H9 (cell line): ENCODE data around the gene ZNF583. TPM values are rescaled to one million over a fixed set of nuclear protein-coding genes. Genes with fewer than 3 reads are reported as not detected.
A peak's percentile ranks its signal among the peaks of the same experiment; 100 is the strongest.

Experiments used
- DNase-seq: peaks from one replicate; pipeline ENCODE4 v3.0.0-alpha.2; 2017
- H2AFZ ChIP-seq: one replicate; pipeline ENCODE4 v1.6.1; 2013; ENCODE audit warnings: mild to moderate bottlenecking, low read length, control low read depth, moderate library complexity
- H2AK5ac ChIP-seq: 2 replicates; pipeline ENCODE4 v1.6.1; 2013; ENCODE audit warnings: low read length, control low read depth, mixed read lengths; ENCODE audit not compliant: insufficient read length
- H2BK120ac ChIP-seq: one replicate; pipeline ENCODE4 v1.6.1; 2013; ENCODE audit warnings: low read depth, mild to moderate bottlenecking, low read length, control low read depth, inconsistent platforms; ENCODE audit not compliant: poor library complexity, severe bottlenecking
- H2BK12ac ChIP-seq: 2 replicates; pipeline ENCODE4 v1.6.1; 2013; ENCODE audit warnings: low read length, control low read depth, mixed read lengths, low read depth; ENCODE audit not compliant: insufficient read length
- H2BK15ac ChIP-seq: 2 replicates; pipeline ENCODE4 v1.6.1; 2013; ENCODE audit warnings: low read depth, low read length, control low read depth
- H2BK20ac ChIP-seq: one replicate; pipeline ENCODE4 v1.6.1; 2013; ENCODE audit warnings: low read depth, mild to moderate bottlenecking, low read length, control low read depth, inconsistent platforms; ENCODE audit not compliant: poor library complexity, severe bottlenecking
- H2BK5ac ChIP-seq: 2 replicates; pipeline ENCODE4 v1.6.1; 2013; ENCODE audit warnings: low read length, control low read depth, mixed read lengths; ENCODE audit not compliant: insufficient read length
- H3K14ac ChIP-seq: 2 replicates; pipeline ENCODE4 v1.6.1; 2013; ENCODE audit warnings: low read length, control low read depth; ENCODE audit not compliant: insufficient read depth
- H3K18ac ChIP-seq: 2 replicates; pipeline ENCODE4 v1.6.1; 2013; ENCODE audit warnings: low read depth, mild to moderate bottlenecking, mixed read lengths, low read length, control low read depth; ENCODE audit not compliant: insufficient read length
- H3K23ac ChIP-seq: 2 replicates; pipeline ENCODE4 v1.6.1; 2013; ENCODE audit warnings: low read length, control low read depth, mixed read lengths, low read depth; ENCODE audit not compliant: insufficient read length
- H3K23me2 ChIP-seq: 2 replicates; pipeline ENCODE4 v1.6.1; 2013; ENCODE audit warnings: low read depth, mild to moderate bottlenecking, mixed read lengths, low read length, control low read depth; ENCODE audit not compliant: insufficient read length, poor library complexity, severe bottlenecking
- H3K27ac ChIP-seq: 2 replicates; pipeline ENCODE4 v1.5.1; 2013; ENCODE audit warnings: low read length, control low read depth, mixed read lengths, low read depth; ENCODE audit not compliant: insufficient read length
- H3K27me3 ChIP-seq: 2 replicates; pipeline ENCODE4 v1.6.1; 2013; ENCODE audit warnings: low read length, control low read depth, inconsistent platforms; ENCODE audit not compliant: insufficient read depth
- H3K4ac ChIP-seq: 2 replicates; pipeline ENCODE4 v1.6.1; 2013; ENCODE audit warnings: low read depth, mild to moderate bottlenecking, control low read depth, inconsistent platforms, low read length, moderate library complexity
- H3K4me1 ChIP-seq: 2 replicates; pipeline ENCODE4 v1.6.1; 2013; ENCODE audit warnings: low read length, control low read depth, inconsistent platforms; ENCODE audit not compliant: insufficient read depth
- H3K4me2 ChIP-seq: 2 replicates; pipeline ENCODE4 v1.6.1; 2013; ENCODE audit warnings: low read length, control low read depth, mixed read lengths; ENCODE audit not compliant: insufficient read length, insufficient read depth
- H3K56ac ChIP-seq: 2 replicates; pipeline ENCODE4 v1.6.1; 2013; ENCODE audit warnings: low read depth, mild to moderate bottlenecking, mixed read lengths, low read length, control low read depth; ENCODE audit not compliant: insufficient read length
- H3K79me1 ChIP-seq: 2 replicates; pipeline ENCODE4 v1.6.1; 2013; ENCODE audit warnings: low read depth, mild to moderate bottlenecking, moderate library complexity, low read length, control low read depth, inconsistent platforms; ENCODE audit not compliant: insufficient read depth, poor library complexity, severe bottlenecking
- H3K79me2 ChIP-seq: 2 replicates; pipeline ENCODE4 v1.6.1; 2013; ENCODE audit warnings: low read length, control low read depth, inconsistent platforms; ENCODE audit not compliant: insufficient read depth
- H3K9ac ChIP-seq: 2 replicates; pipeline ENCODE4 v1.6.1; 2013; ENCODE audit warnings: low read length, control low read depth, mixed read lengths; ENCODE audit not compliant: insufficient read length; ENCODE audit errors: extremely low read depth
- H3K9me3 ChIP-seq: one replicate; pipeline ENCODE4 v1.6.1; 2013; ENCODE audit warnings: low read depth, low read length, inconsistent platforms; ENCODE audit not compliant: control insufficient read depth
- H3T11ph ChIP-seq: one replicate; pipeline ENCODE4 v1.6.1; 2013; ENCODE audit warnings: mild to moderate bottlenecking, low read length, control low read depth, inconsistent platforms
- H4K20me1 ChIP-seq: one replicate; pipeline ENCODE4 v1.6.1; 2013; ENCODE audit not compliant: control insufficient read depth, insufficient read length, insufficient read depth
- H4K5ac ChIP-seq: 2 replicates; pipeline ENCODE4 v1.6.1; 2013; ENCODE audit warnings: low read depth, mild to moderate bottlenecking, mixed read lengths, low read length, control low read depth; ENCODE audit not compliant: insufficient read length
- H4K8ac ChIP-seq: replicated peaks from 2 replicates; pipeline ENCODE4 v1.6.1; 2013; ENCODE audit warnings: low read length, control low read depth, mixed read lengths, low read depth; ENCODE audit not compliant: insufficient read length
- H4K91ac ChIP-seq: 2 replicates; pipeline ENCODE4 v1.6.1; 2013; ENCODE audit warnings: low read depth, mild to moderate bottlenecking, moderate library complexity, mixed read lengths, low read length, control low read depth; ENCODE audit not compliant: insufficient read length
- H3K27ac Mint-ChIP-seq, 3 experiments: 2 replicates in 2 of 3; 3 replicates in 1 of 3; pipeline ENCODE4 v1.8.0; 2020 to 2021; ENCODE audit warnings: mixed read lengths in 3 of 3, mild to moderate bottlenecking in 1 of 3, moderate library complexity in 1 of 3
- H3K27me3 Mint-ChIP-seq: 2 replicates; pipeline ENCODE4 v1.8.0; 2021; ENCODE audit warnings: low read depth, mild to moderate bottlenecking, moderate library complexity, mixed read lengths
- H3K36me3 Mint-ChIP-seq, 3 experiments: 2 replicates in 2 of 3; 3 replicates in 1 of 3; pipeline ENCODE4 v1.8.0; 2020 to 2021; ENCODE audit warnings: low read depth in 3 of 3, mixed read lengths in 3 of 3; ENCODE audit not compliant: insufficient read depth in 1 of 3
- H3K4me1 Mint-ChIP-seq, 2 experiments: 2 replicates each; pipeline ENCODE4 v1.8.0; 2020; ENCODE audit warnings: mixed read lengths in 2 of 2
- H3K4me3 Mint-ChIP-seq, 2 experiments: 2 replicates in 1 of 2; 3 replicates in 1 of 2; pipeline ENCODE4 v1.8.0; 2020 to 2021; ENCODE audit warnings: mild to moderate bottlenecking in 2 of 2, mixed read lengths in 2 of 2, moderate library complexity in 1 of 2
- H3K9me3 Mint-ChIP-seq, 2 experiments: 2 replicates in 1 of 2; 3 replicates in 1 of 2; pipeline ENCODE4 v1.8.0; 2020; ENCODE audit warnings: mild to moderate bottlenecking in 2 of 2, mixed read lengths in 2 of 2, moderate library complexity in 1 of 2
- CTCF ChIP-seq: fragments of 200-600 bp; sonication (generic); conservative IDR thresholded peaks from 3 replicates; pipeline ENCODE4 v1.8.0; 2021; ENCODE audit warnings: antibody characterized with exemption, mild to moderate bottlenecking
- WGBS: extraction: QIAGEN DNeasy Blood & Tissue Kit; methylation state at CpG from one replicate; pipeline ENCODE4 v1.1.7; 2013; ENCODE audit warnings: missing lambda C conversion rate, low lambda C conversion rate, mixed read lengths; ENCODE audit not compliant: insufficient read length; ENCODE audit errors: extremely low coverage; 5-methylcytosine and 5-hydroxymethylcytosine counted together
- total RNA-seq: library from RNA; stranded (reverse); gene quantifications from 2 replicates; pipeline ENCODE4 v1.2.1, GENCODE V29; 2021

ZNF583 gene
- total RNA-seq, 1 experiment from 2014 or later = 3.3 TPM

GRCh38 chr19:56476093-56476492 is 72.0 kb downstream of the ZNF583 start:
- DNase-seq = no peak
- H2BK12ac ChIP-seq = no peak overlapping the region
- H4K91ac ChIP-seq = no peak overlapping the region
- H3K27me3 ChIP-seq = no peaks in the 10 kb centered on the region
- peak overlapping the region; percentile 68 for H3K4me2 ChIP-seq
- no peaks in the 10 kb centered on the region for H3K4me1 ChIP-seq
- H3T11ph ChIP-seq = no peak overlapping the region
- H3K14ac ChIP-seq = no peak overlapping the region
- H2BK15ac ChIP-seq = no peak overlapping the region
- H3K79me1 ChIP-seq = no peaks in the 10 kb centered on the region
- no peaks in the 10 kb centered on the region; the same call in 1 of the 2 replicates for H3K27me3 Mint-ChIP-seq
- no peak overlapping the region for H2AFZ ChIP-seq
- no peak overlapping the region for H3K56ac ChIP-seq
- H2AK5ac ChIP-seq = no peak overlapping the region
- H3K9me3 ChIP-seq = peaks cover 30% of the 10 kb centered on the region
- no peak overlapping the region for H3K18ac ChIP-seq
- H3K23me2 ChIP-seq = no peaks in the 10 kb centered on the region
- no peak overlapping the region for H3K27ac Mint-ChIP-seq
- WGBS = no CpG with 5 or more reads among the region's 10 CpGs
- no peak overlapping the region for H3K23ac ChIP-seq
- H3K79me2 ChIP-seq = peaks cover 8% of the 10 kb centered on the region; the same call in 1 of the 2 replicates
- no peaks in the 10 kb centered on the region for H3K4me1 Mint-ChIP-seq
- H2BK120ac ChIP-seq = no peak overlapping the region
- H3K9ac ChIP-seq = no peak overlapping the region
- H3K4ac ChIP-seq = no peak overlapping the region
- no peak overlapping the region for H2BK20ac ChIP-seq
- H3K36me3 Mint-ChIP-seq = peaks cover 11 to 33% (median 23%) of the 10 kb centered on the region in 3 experiments; a peak in 6 of 7 replicates
- H4K5ac ChIP-seq = no peak overlapping the region
- H3K9me3 Mint-ChIP-seq = peaks cover 96 to 97% of the 10 kb centered on the region in 2 experiments
- H3K27ac ChIP-seq = no peak overlapping the region
- no peak overlapping the region for H4K8ac ChIP-seq
- H4K20me1 ChIP-seq = peaks cover 7% of the 10 kb centered on the region
- H3K4me3 Mint-ChIP-seq = no peak overlapping the region
- TF ChIP-seq CTCF = no peak
- no peak overlapping the region for H2BK5ac ChIP-seq

Other genes with a start within 250 kb of the ZNF583 start
- gene GALP, start 228.3 kb upstream of the ZNF583 start, total RNA-seq = not detected in 2 replicates
- 0.13 TPM in 1 of 2 replicates, not detected in the other for gene ZSCAN5B, start 206.5 kb upstream of the ZNF583 start, total RNA-seq
- not detected in 2 replicates for gene ZSCAN5C, start 202.1 kb upstream of the ZNF583 start, total RNA-seq
- gene EDDM13, start 131.6 kb upstream of the ZNF583 start, total RNA-seq = not detected in 2 replicates
- 9.1 and 12.5 TPM in 2 replicates for gene ZSCAN5A, start 89.5 kb upstream of the ZNF583 start, total RNA-seq
- 4.4 and 5.5 TPM in 2 replicates for gene ZNF582, start 10.8 kb upstream of the ZNF583 start, total RNA-seq
- not detected in 2 replicates for gene ZNF667, start 73.0 kb downstream of the ZNF583 start, total RNA-seq
- not detected in 2 replicates for gene ZNF471, start 103.5 kb downstream of the ZNF583 start, total RNA-seq
- 3.2 and 3.8 TPM in 2 replicates for gene ZFP28, start 134.6 kb downstream of the ZNF583 start, total RNA-seq
- 6.9 and 7.1 TPM in 2 replicates for gene ZNF470, start 163.1 kb downstream of the ZNF583 start, total RNA-seq
- 7.2 TPM in 2 replicates for gene ZNF71, start 191.0 kb downstream of the ZNF583 start, total RNA-seq
- gene SMIM17, start 238.8 kb downstream of the ZNF583 start, total RNA-seq = 0.26 and 0.28 TPM in 2 replicates